K562 (cell line): Measurements from ENCODE around the gene LAPTM5. TPM values are rescaled to one million over a fixed set of nuclear protein-coding genes. Genes with fewer than 3 reads are reported as not detected.

ENCODE experiments used
- ATAC-seq: fragments of 200-7000 bp; cut with Tn5 transposase; 3 replicates; pipeline ENCODE4 v1.9.1; 2020; ENCODE audit warnings: moderate library complexity
- BruUV-seq: library from RNA; stranded (reverse); fragments of 400-500 nt; replicated peaks from 2 replicates; lab custom pipeline; 2021; lab: Mats Ljungman, UMichigan
- CTCF ChIA-PET: fragments of 300-600 bp; formaldehyde crosslinking; extraction: SDS; loops from one replicate; lab custom pipeline; 2021; ENCODE audit warnings: low intra/inter-chr PET ratio; lab: Yijun Ruan, JAX
- POLR2A ChIA-PET: fragments of 300-600, 350-650 bp; sonication (Branson Sonifier 250); formaldehyde crosslinking; extraction: SDS; loops from one replicate; lab custom pipeline; 2021; ENCODE audit warnings: antibody characterized with exemption, inconsistent platforms; lab: Yijun Ruan, JAX
- DNase-seq, 4 experiments: peaks; one replicate each; pipeline versions ENCODE4 v3.0.0 to v3.0.0-alpha.2; 2011 to 2018; ENCODE audit warnings: low spot score in 3 of 4, mixed read lengths in 3 of 4; ENCODE audit errors: extremely low read depth in 1 of 4
- FAIRE-seq: peaks from 2 replicates; lab custom pipeline; 2011; peaks lifted over from hg19 to GRCh38; lab: Jason Lieb, UNC
- H2AFZ ChIP-seq: 2 replicates; pipeline ENCODE4 v1.6.0; 2011; ENCODE audit warnings: low read depth, low read length, control low read depth, inconsistent platforms
- H3K27ac ChIP-seq: fragments of 200-600 bp; 3 replicates; pipeline ENCODE4 v1.8.0; 2011; ENCODE audit warnings: low read depth, mild to moderate bottlenecking, control low read depth, inconsistent platforms, low read length, moderate library complexity, mixed read lengths; ENCODE audit errors: extremely low read depth
- H3K27me3 ChIP-seq, 2 experiments: fragments of 300-600 bp in 1 of 2; 2 replicates in 1 of 2; 3 replicates in 1 of 2; pipeline versions ENCODE4 v1.6.0 to v1.8.0; 2011; ENCODE audit warnings: inconsistent platforms in 2 of 2, low read length in 2 of 2, mild to moderate bottlenecking in 1 of 2, mixed read lengths in 1 of 2, moderate library complexity in 1 of 2; ENCODE audit not compliant: control insufficient read depth in 2 of 2, insufficient read depth in 2 of 2
- H3K36me3 ChIP-seq: fragments of 300-600 bp; 3 replicates; pipeline ENCODE4 v1.8.0; 2011; ENCODE audit warnings: mild to moderate bottlenecking, low read length, inconsistent platforms; ENCODE audit not compliant: control insufficient read depth, insufficient read depth
- H3K4me1 ChIP-seq, 2 experiments: fragments of 200-600 bp in 1 of 2; replicated peaks in 1 of 2; 2 replicates in 1 of 2; 3 replicates in 1 of 2; pipeline versions ENCODE4 v1.5.1 to v1.8.0; 2011; ENCODE audit warnings: inconsistent platforms in 2 of 2, low read length in 2 of 2, mild to moderate bottlenecking in 1 of 2, mixed read lengths in 1 of 2, moderate library complexity in 1 of 2; ENCODE audit not compliant: control insufficient read depth in 2 of 2, insufficient read depth in 2 of 2
- H3K4me2 ChIP-seq: 2 replicates; pipeline ENCODE4 v1.6.1; 2011; ENCODE audit warnings: low read length, control low read depth, inconsistent platforms, mixed read lengths; ENCODE audit not compliant: insufficient read depth
- H3K4me3 ChIP-seq: fragments of 200-600 bp; sonication (generic), shearing (Covaris generic); 2 replicates; pipeline ENCODE4 v1.5.1; 2016; ENCODE audit warnings: control low read depth, inconsistent platforms
- H3K79me2 ChIP-seq: fragments of 200-600 bp; 3 replicates; pipeline ENCODE4 v1.8.0; 2011; ENCODE audit warnings: low read length, inconsistent platforms; ENCODE audit not compliant: control insufficient read depth, insufficient read depth
- H3K9ac ChIP-seq, 2 experiments: 2 replicates each; pipeline versions ENCODE4 v1.6.0 to v1.6.1; 2011; ENCODE audit warnings: low read depth in 2 of 2, low read length in 2 of 2, control low read depth in 1 of 2, inconsistent platforms in 1 of 2, mild to moderate bottlenecking in 1 of 2, mixed read lengths in 1 of 2; ENCODE audit not compliant: insufficient read depth in 1 of 2
- H3K9me1 ChIP-seq: one replicate; pipeline ENCODE4 v1.6.0; 2011; ENCODE audit warnings: inconsistent platforms, mild to moderate bottlenecking, low read length, moderate library complexity; ENCODE audit not compliant: control insufficient read depth, insufficient read depth
- H3K9me3 ChIP-seq: replicated peaks from 2 replicates; pipeline ENCODE4 v1.5.1; 2011; ENCODE audit warnings: low read depth, low read length, inconsistent platforms; ENCODE audit not compliant: control insufficient read depth, insufficient read depth
- H4K20me1 ChIP-seq: replicated peaks from 2 replicates; pipeline ENCODE4 v1.6.1; 2011; ENCODE audit warnings: low read length, inconsistent platforms, mixed read lengths; ENCODE audit not compliant: control insufficient read depth, insufficient read depth
- CCNT2 ChIP-seq: IDR thresholded peaks from 2 replicates; pipeline ENCODE4 v1.6.1; 2011; ENCODE audit warnings: borderline replicate concordance, low read depth, mild to moderate bottlenecking, moderate library complexity, mixed read lengths, low read length; ENCODE audit not compliant: insufficient read length; ENCODE audit errors: extremely low read depth
- CHCHD3 ChIP-seq: fragments of 250-450 bp; sonication (Bioruptor Pico); IDR thresholded peaks from 2 replicates; pipeline ENCODE4 v2.1.2; 2022; ENCODE audit warnings: mild to moderate bottlenecking
- CHD4 ChIP-seq: fragments of 200-600 bp; sonication (generic); IDR thresholded peaks from 3 replicates; pipeline ENCODE4 v1.6.1; 2012; ENCODE audit warnings: low read depth, mild to moderate bottlenecking, mixed read lengths, low read length, inconsistent platforms; ENCODE audit not compliant: insufficient read depth, insufficient replicate concordance, poor library complexity, severe bottlenecking
- EP300 ChIP-seq: IDR thresholded peaks from 2 replicates; pipeline ENCODE4 v1.6.1; 2012; ENCODE audit warnings: low read length, improper control_type of control experiment
- FOXA1 ChIP-seq: fragments of 450-650 bp; IDR thresholded peaks from 2 replicates; pipeline ENCODE4 v1.6.1; 2016; ENCODE audit warnings: mild to moderate bottlenecking, borderline replicate concordance
- FOXA3 ChIP-seq, 2 experiments: fragments of 450-650 bp in 1 of 2; sonication (generic) in 1 of 2; formaldehyde crosslinking; IDR thresholded peaks in 1 of 2; conservative IDR thresholded peaks in 1 of 2; 2 replicates each; pipeline versions ENCODE4 v1.4.0 to v1.8.0; 2020 to 2022; ENCODE audit warnings: mild to moderate bottlenecking in 2 of 2, missing genetic modification reagents in 1 of 2
- FOXK1 ChIP-seq: sonication (generic); formaldehyde crosslinking; IDR thresholded peaks from 2 replicates; pipeline ENCODE4 v1.8.0; 2022; ENCODE audit warnings: missing genetic modification reagents, mild to moderate bottlenecking, borderline replicate concordance
- HDAC6 ChIP-seq: IDR thresholded peaks from 2 replicates; pipeline ENCODE4 v1.6.1; 2012; ENCODE audit warnings: low read depth, mild to moderate bottlenecking, control low read depth, inconsistent platforms, low read length, moderate library complexity
- IFI16 ChIP-seq: fragments of 250-450 bp; sonication (Bioruptor Pico); IDR thresholded peaks from 2 replicates; pipeline ENCODE4 v2.1.2; 2022; ENCODE audit warnings: mild to moderate bottlenecking, inconsistent platforms
- MCM5 ChIP-seq: fragments of 450-650 bp; IDR thresholded peaks from 2 replicates; pipeline ENCODE4 v1.6.1; 2016; ENCODE audit warnings: low read depth
- NELFE ChIP-seq: IDR thresholded peaks from 2 replicates; pipeline ENCODE4 v1.6.1; 2011; ENCODE audit warnings: mild to moderate bottlenecking; ENCODE audit not compliant: insufficient read depth, insufficient read length
- PML ChIP-seq: IDR thresholded peaks from 2 replicates; pipeline ENCODE4 v1.6.1; 2012; ENCODE audit warnings: low read length, inconsistent platforms
- POU5F1 ChIP-seq: fragments of 150-350 bp; IDR thresholded peaks from 2 replicates; pipeline ENCODE4 v1.6.1; 2014; ENCODE audit warnings: borderline replicate concordance, low read length, low read depth, mild to moderate bottlenecking; ENCODE audit not compliant: partially characterized antibody
- TAF15 ChIP-seq: fragments of 200-400 bp; formaldehyde crosslinking; IDR thresholded peaks from 2 replicates; pipeline ENCODE4 v1.6.1; 2017; ENCODE audit warnings: mild to moderate bottlenecking, low read depth, low read length, moderate library complexity
- TEAD4 ChIP-seq, 2 experiments: sonication (generic) in 1 of 2; formaldehyde crosslinking in 1 of 2; IDR thresholded peaks; 2 replicates each; pipeline versions ENCODE4 v1.6.1 to v1.8.0; 2012 to 2022; ENCODE audit warnings: borderline replicate concordance in 1 of 2, inconsistent platforms in 1 of 2, low read length in 1 of 2, mild to moderate bottlenecking in 1 of 2, missing genetic modification reagents in 1 of 2
- ZNF165 ChIP-seq: fragments of 250-450 bp; sonication (Bioruptor Pico); IDR thresholded peaks from 2 replicates; pipeline ENCODE4 v1.4.0; 2020; ENCODE audit warnings: borderline replicate concordance
- WGBS: fragments of 100-300 bp; shearing (Covaris generic); methylation state at CpG from one replicate; pipeline ENCODE4 v1.1.6; 2016; ENCODE audit warnings: low coverage, mixed read lengths; ENCODE audit not compliant: insufficient coverage; ENCODE audit errors: missing lambda C conversion rate; 5-methylcytosine and 5-hydroxymethylcytosine counted together
- in situ Hi-C: fragments of 300-500 bp; cut with MboI; formaldehyde crosslinking; loops from 4 replicates; pipeline ENCODE4 v1.15.0; 2018; ENCODE audit warnings: inconsistent platforms, mixed read lengths
- intact Hi-C: fragments of 100-400 bp; cut with micrococcal nuclease; formaldehyde crosslinking; loops from 2 replicates; pipeline ENCODE4 v1.14.2; 2022
- polyA plus RNA-seq, 8 experiments: library from polyadenylated mRNA; depleted of rRNA in 4 of 8; stranded (reverse) in 5 of 8; unstranded in 3 of 8; fragments of >200 nt; fragmentation: Nextera tagmentation in 2 of 8; fragmentation: Illumina TruSeq in 1 of 8; extraction: Ambion mirVana in 2 of 8; extraction: Trizol in 1 of 8; gene quantifications; 2 replicates each; pipeline versions ENCODE4 v1.2.1 to v1.2.3, GENCODE V29; 2011 to 2014; ENCODE audit warnings: inconsistent platforms in 1 of 8, missing spikeins in 1 of 8
- total RNA-seq, 7 experiments: library from RNA; depleted of rRNA in 6 of 7; stranded (reverse); fragments of >200 nt in 6 of 7; fragmentation: Illumina TruSeq in 2 of 7; extraction: Trizol in 2 of 7; gene quantifications; 2 replicates each; pipeline versions ENCODE4 v1.2.1 to v1.2.3, GENCODE V29; 2011 to 2021; ENCODE audit warnings: low replicate concordance in 1 of 7
- TF ChIP-seq, protein P1 (sequence below), 2 experiments: IDR thresholded peaks; 2 replicates each; pipeline ENCODE4 v1.6.1; 2012; ENCODE audit warnings: improper control_type of control experiment in 2 of 2, low read depth in 2 of 2, low read length in 2 of 2, borderline replicate concordance in 1 of 2

The LAPTM5 gene
- total and polyA plus RNA-seq, 9 of the 15 experiments (the other 6 are each of a cell fraction or from before 2014, with no cell fraction given): 2.4 to 47.3 (median 20.3) TPM

- TF ChIP-seq, protein P1, sequence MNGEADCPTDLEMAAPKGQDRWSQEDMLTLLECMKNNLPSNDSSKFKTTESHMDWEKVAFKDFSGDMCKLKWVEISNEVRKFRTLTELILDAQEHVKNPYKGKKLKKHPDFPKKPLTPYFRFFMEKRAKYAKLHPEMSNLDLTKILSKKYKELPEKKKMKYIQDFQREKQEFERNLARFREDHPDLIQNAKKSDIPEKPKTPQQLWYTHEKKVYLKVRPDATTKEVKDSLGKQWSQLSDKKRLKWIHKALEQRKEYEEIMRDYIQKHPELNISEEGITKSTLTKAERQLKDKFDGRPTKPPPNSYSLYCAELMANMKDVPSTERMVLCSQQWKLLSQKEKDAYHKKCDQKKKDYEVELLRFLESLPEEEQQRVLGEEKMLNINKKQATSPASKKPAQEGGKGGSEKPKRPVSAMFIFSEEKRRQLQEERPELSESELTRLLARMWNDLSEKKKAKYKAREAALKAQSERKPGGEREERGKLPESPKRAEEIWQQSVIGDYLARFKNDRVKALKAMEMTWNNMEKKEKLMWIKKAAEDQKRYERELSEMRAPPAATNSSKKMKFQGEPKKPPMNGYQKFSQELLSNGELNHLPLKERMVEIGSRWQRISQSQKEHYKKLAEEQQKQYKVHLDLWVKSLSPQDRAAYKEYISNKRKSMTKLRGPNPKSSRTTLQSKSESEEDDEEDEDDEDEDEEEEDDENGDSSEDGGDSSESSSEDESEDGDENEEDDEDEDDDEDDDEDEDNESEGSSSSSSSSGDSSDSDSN (IDR thresholded peaks at IDR 0.05; ENCODE audit: borderline replicate concordance in 1 of 2, low read depth in 2 of 2, low read length in 2 of 2): no peak
- TF ChIP-seq FOXA3 (CRISPR knock-in tag; conservative IDR thresholded peaks at IDR 0.05 in 1 of 2, IDR thresholded peaks at IDR 0.05 in 1 of 2): no peak
- TF ChIP-seq, all 486 proteins: peak for 0
Observed at GRCh38 chr1:30705698-30706097, 51.9 kb downstream of the LAPTM5 start (continued).

- in situ Hi-C loops: loop anchor here (10.0 kb wide), 1 partner anchor 1480 kb away; no protein-coding TSS in a partner anchor
- no peak for ATAC-seq
- BruUV-seq: no TSS peak
- TF ChIP-seq HDAC6: no peak
- no peak for TF ChIP-seq FOXA1
- no peak for TF ChIP-seq CHCHD3 (CRISPR knock-in tag)
- no peak for TF ChIP-seq NELFE
- no peak for TF ChIP-seq FOXK1 (CRISPR knock-in tag)
- no peak for TF ChIP-seq IFI16 (CRISPR knock-in tag)
- no peak for TF ChIP-seq CCNT2
- no peak for TF ChIP-seq TAF15
- no peak for TF ChIP-seq EP300
- TF ChIP-seq POU5F1: no peak
- no peak for TF ChIP-seq TEAD4 (IDR thresholded peaks at IDR 0.05; ENCODE audit: low read length)
- TF ChIP-seq TEAD4 (CRISPR knock-in tag; IDR thresholded peaks at IDR 0.05; ENCODE audit: borderline replicate concordance): no peak
- TF ChIP-seq CHD4: no peak
- TF ChIP-seq ZNF165 (CRISPR knock-in tag): no peak
- TF ChIP-seq PML: no peak
- no peak for TF ChIP-seq MCM5
Observed at GRCh38 chr1:30704765-30705509, 52.6 kb downstream of the LAPTM5 start.

More at GRCh38 chr1:30704765-30705509, 52.6 kb downstream of the LAPTM5 start:
- H4K20me1 ChIP-seq: 0 out of 2 replicates have a peak, but pooled peaks cover 4% of the 10 kb centered on the region
- no peak overlapping the region for H3K4me3 ChIP-seq
- 1% methylated on average over 14 of the region's 14 CpGs for WGBS
- intact Hi-C loops: loop anchor here (5.0 to 10.0 kb wide), 5 partner anchors 298 to 1463 kb away; no protein-coding TSS in a partner anchor
- H3K27me3 ChIP-seq: peaks cover 10 to 42% of the 10 kb centered on the region in 2 experiments; a peak in 4 of 5 replicates
- peak overlapping the region in 1 of 2 experiments; percentile 10; a peak in 1 of 4 replicates for H3K9ac ChIP-seq
- H3K4me1 ChIP-seq: peaks cover 0 to 6% of the 10 kb centered on the region in 2 experiments; a peak in 3 of 5 replicates
- POLR2A ChIA-PET: no interaction called here
- no peaks in the 10 kb centered on the region for H3K36me3 ChIP-seq
- DNase-seq (no peak), FAIRE-seq (no peak)
- CTCF ChIA-PET: no interaction called here
- no peak overlapping the region for H2AFZ ChIP-seq
- H3K9me3 ChIP-seq: no peaks in the 10 kb centered on the region; the same call in 1 of the 2 replicates
- no peak overlapping the region for H3K27ac ChIP-seq
- no peaks in the 10 kb centered on the region for H3K9me1 ChIP-seq
- no peak overlapping the region for H3K4me2 ChIP-seq
- H3K79me2 ChIP-seq: no peaks in the 10 kb centered on the region
